Adipose tissue (tissue), 3 donors: ENCODE results near the gene SMIM15. TPM values are rescaled to one million over a fixed set of nuclear protein-coding genes. Genes with fewer than 3 reads are reported as not detected.

Source experiments
- polyA plus RNA-seq, 3 donors: library from polyadenylated mRNA; stranded (reverse); fragments of 200-250 nt; gene quantifications; one replicate each; pipeline ENCODE4 v1.2.3, GENCODE V29; 2013
- donor health status: healthy with polysubstance abuse.
- donor health status: Bipolar disorder and iron deficiency.
- donor health status: healthy.

SMIM15 gene
- polyA plus RNA-seq, 3 donors = 16.1 to 30.1 (median 19.6) TPM

Other genes starting within 250 kb of the SMIM15 start
- 1 to 10 TPM; 2.5 to 6.2 (median 3.9) TPM for gene ERCC8, start 217.4 kb downstream of the SMIM15 start, polyA plus RNA-seq
- 10 to 100 TPM; 24.9 to 82.8 (median 47.0) TPM for gene NDUFAF2, start 217.3 kb downstream of the SMIM15 start, polyA plus RNA-seq
- 1 to 10 TPM; 2.1 to 6.5 (median 2.6) TPM for gene ZSWIM6, start 169.8 kb upstream of the SMIM15 start, polyA plus RNA-seq